ENCODE measurements around the gene TRIM42. TPM values are rescaled to one million over a fixed set of nuclear protein-coding genes. Genes with fewer than 3 reads are reported as not detected.

The TRIM42 gene
- total and polyA plus RNA-seq, 2 of the 8 experiments (the other 6 are each of a cell fraction or from before 2014, with no cell fraction given) = not detected

- FAIRE-seq = no peak
- Histone ChIP-seq H3K4me2 (ENCODE audit: insufficient read depth in 1 of 2, low read depth in 2 of 2, low read length in 2 of 2) (no peak overlapping the region), H4K91ac (replicated peaks; ENCODE audit: insufficient read length, low read length) (no peak overlapping the region), H3K79me1 (ENCODE audit: low read depth, low read length) (no peaks in the 10 kb centered on the region), H3K56ac (replicated peaks; ENCODE audit: insufficient read length, low read depth, low read length) (no peak overlapping the region), H3K18ac (ENCODE audit: extremely low read depth, low read length) (no peak overlapping the region), H3K23ac (ENCODE audit: insufficient read length) (no peak overlapping the region), H4K5ac (ENCODE audit: insufficient read length, low read depth, low read length) (no peak overlapping the region), H4K8ac (ENCODE audit: extremely low read depth, insufficient read depth, low read length) (no peak overlapping the region), H2AFZ (ENCODE audit: low read length) (no peak overlapping the region), H3K27ac (ENCODE audit: low read depth, low read length) (no peak overlapping the region), H2BK15ac (ENCODE audit: low read length) (no peak overlapping the region), H3K14ac (ENCODE audit: insufficient read length) (no peak overlapping the region), H2BK12ac (ENCODE audit: low read depth, low read length) (no peak overlapping the region), H2AK5ac (ENCODE audit: low read depth, low read length) (no peak overlapping the region), H3K4me1 (replicated peaks in 1 of 4; ENCODE audit: control insufficient read depth in 3 of 4, insufficient read depth in 4 of 4, low read length in 3 of 4) (no peaks in the 10 kb centered on the region), H4K20me1 (replicated peaks in 1 of 2; ENCODE audit: control insufficient read depth in 1 of 2, insufficient read depth in 2 of 2, low read length in 2 of 2) (no peaks in the 10 kb centered on the region), H3K9me3 (ENCODE audit: insufficient read depth in 2 of 2, low read depth in 1 of 2, low read length in 1 of 2) (peaks cover 8 to 12% of the 10 kb centered on the region in 2 experiments; a peak in 2 of 4 replicates), H3K23me2 (ENCODE audit: low read depth, low read length) (no peaks in the 10 kb centered on the region), H3K79me2 (ENCODE audit: control insufficient read depth in 1 of 2, insufficient read depth in 2 of 2, low read length in 2 of 2) (no peaks in the 10 kb centered on the region), H3K27me3 (replicated peaks in 1 of 4; ENCODE audit: control insufficient read depth in 3 of 4, extremely low read depth in 1 of 4, insufficient read depth in 3 of 4, low read length in 3 of 4) (no peaks in the 10 kb centered on the region), H3K4me3 (ENCODE audit: extremely low read depth in 1 of 4, insufficient read depth in 2 of 4, low read depth in 3 of 4, low read length in 4 of 4) (no peak overlapping the region), H2BK5ac (ENCODE audit: low read depth, low read length) (no peak overlapping the region), H3K9ac (replicated peaks in 1 of 4; ENCODE audit: extremely low read depth in 1 of 4, low read depth in 3 of 4, low read length in 3 of 4) (no peak overlapping the region), H3K4ac (replicated peaks; ENCODE audit: insufficient read length, low read depth, low read length) (no peak overlapping the region), H2BK120ac (replicated peaks; ENCODE audit: low read depth, low read length) (no peak overlapping the region), H2BK20ac (ENCODE audit: low read length) (no peak overlapping the region), H3K36me3 (ENCODE audit: control insufficient read depth in 2 of 4, insufficient read depth in 4 of 4, low read length in 3 of 4) (no peaks in the 10 kb centered on the region)
- ChIA-PET CTCF (ENCODE audit: partially characterized antibody) (interaction anchor here (0.6 kb wide), 1 partner anchor 128 kb away, joined by 3 read pairs; no protein-coding TSS in a partner anchor), POLR2A (ENCODE audit: partially characterized antibody) (no interaction called here)
- DNase-seq (ENCODE audit: low read depth in 1 of 2, low spot score in 2 of 2) = no peak
- TF ChIP-seq TAF1 (IDR thresholded peaks at IDR 0.05; ENCODE audit: low read depth, low read length) (no peak), JUND (IDR thresholded peaks at IDR 0.05; ENCODE audit: low read length) (no peak), CEBPB (IDR thresholded peaks at IDR 0.05; ENCODE audit: low read depth, low read length) (no peak), GTF2F1 (IDR thresholded peaks at IDR 0.05; ENCODE audit: borderline replicate concordance, low read depth, low read length) (no peak), TAF7 (optimal IDR thresholded peaks at IDR 0.05; ENCODE audit: borderline replicate concordance, low read depth, low read length) (no peak), ASH2L (IDR thresholded peaks at IDR 0.05; ENCODE audit: low read length) (no peak), POLR2AphosphoS5 (IDR thresholded peaks at IDR 0.05; ENCODE audit: low read depth, low read length) (no peak), E2F6 (IDR thresholded peaks at IDR 0.05) (no peak), USF2 (IDR thresholded peaks at IDR 0.05; ENCODE audit: low read length) (no peak), NRF1 (IDR thresholded peaks at IDR 0.05; ENCODE audit: low read depth, low read length) (no peak), HDAC2 (IDR thresholded peaks at IDR 0.05; ENCODE audit: borderline replicate concordance in 1 of 2, low read depth in 2 of 2, low read length in 2 of 2) (no peak), SUZ12 (IDR thresholded peaks at IDR 0.05; ENCODE audit: low read length) (no peak), BRCA1 (IDR thresholded peaks at IDR 0.05; ENCODE audit: low read depth, low read length) (no peak), JUN (IDR thresholded peaks at IDR 0.05; ENCODE audit: low read depth, low read length) (no peak)
Observed at GRCh38 chr3:140709751-140710150, 31.9 kb downstream of the TRIM42 start.
